Panc1 (cell line): Measurements from ENCODE around the gene PPM1B. TPM values are rescaled to one million over a fixed set of nuclear protein-coding genes. Genes with fewer than 3 reads are reported as not detected.

Experiments
- ATAC-seq: fragments of 200-7000 bp; cut with Tn5 transposase; 2 replicates; pipeline ENCODE4 v1.9.1; 2020; ENCODE audit warnings: mild to moderate bottlenecking, moderate library complexity
- BruUV-seq: library from RNA; stranded (reverse); fragments of 400-500 nt; replicated peaks from 2 replicates; lab custom pipeline; 2021; lab: Mats Ljungman, UMichigan
- CTCF ChIA-PET: fragments of 300-600 bp; sonication (Branson Sonifier 250); formaldehyde crosslinking; loops from one replicate; lab custom pipeline; 2022; ENCODE audit warnings: antibody characterized with exemption; lab: Charles Lee
- POLR2A ChIA-PET: fragments of 300-600 bp; sonication (Branson Sonifier 250); formaldehyde crosslinking; loops from one replicate; lab custom pipeline; 2022; ENCODE audit warnings: antibody characterized with exemption; lab: Charles Lee
- DNase-seq: peaks from one replicate; pipeline ENCODE4 v3.0.0-alpha.2; 2010; ENCODE audit warnings: low read depth, low spot score
- H3K27ac ChIP-seq: 2 replicates; pipeline ENCODE4 v1.5.1; 2011; ENCODE audit warnings: mild to moderate bottlenecking, low read length, inconsistent platforms
- H3K27me3 ChIP-seq: fragments of 200-500 bp; sonication (Bioruptor generic); 2 replicates; pipeline ENCODE4 v1.6.0; 2014; ENCODE audit warnings: low read length, inconsistent platforms; ENCODE audit not compliant: control insufficient read depth, insufficient read depth
- H3K36me3 ChIP-seq: fragments of 200-500 bp; sonication (Bioruptor generic); 2 replicates; pipeline ENCODE4 v1.5.1; 2014; ENCODE audit warnings: inconsistent platforms, mild to moderate bottlenecking, low read length, moderate library complexity; ENCODE audit not compliant: control insufficient read depth, insufficient read depth
- H3K4me1 ChIP-seq: 2 replicates; pipeline ENCODE4 v1.5.1; 2011; ENCODE audit warnings: inconsistent platforms, mild to moderate bottlenecking, low read length, moderate library complexity; ENCODE audit not compliant: control insufficient read depth, insufficient read depth
- H3K4me3 ChIP-seq, 2 experiments: 2 replicates each; pipeline ENCODE4 v1.5.1; 2011 to 2012; ENCODE audit warnings: low read depth in 2 of 2, low read length in 2 of 2, mild to moderate bottlenecking in 2 of 2, inconsistent platforms in 1 of 2, moderate library complexity in 1 of 2
- H3K9me3 ChIP-seq: fragments of 200-500 bp; sonication (Bioruptor generic); 2 replicates; pipeline ENCODE4 v1.5.1; 2014; ENCODE audit warnings: low read depth, mild to moderate bottlenecking, inconsistent platforms, low read length, moderate library complexity; ENCODE audit not compliant: control insufficient read depth, insufficient read depth
- CTCF ChIP-seq: fragments of 450-650 bp; IDR thresholded peaks from 2 replicates; pipeline ENCODE4 v1.5.1; 2017; ENCODE audit warnings: mild to moderate bottlenecking
- POLR2AphosphoS5 ChIP-seq: IDR thresholded peaks from 2 replicates; pipeline ENCODE4 v1.6.1; 2012; ENCODE audit warnings: mild to moderate bottlenecking, low read depth, low read length, moderate library complexity
- REST ChIP-seq, 2 experiments: IDR thresholded peaks; 2 replicates each; pipeline ENCODE4 v1.6.1; 2011 to 2012; ENCODE audit warnings: low read depth in 2 of 2, control low read depth in 1 of 2, low read length in 1 of 2, mild to moderate bottlenecking in 1 of 2, moderate library complexity in 1 of 2; ENCODE audit not compliant: insufficient read depth in 1 of 2
- SIN3A ChIP-seq: IDR thresholded peaks from 2 replicates; pipeline ENCODE4 v1.6.1; 2012; ENCODE audit warnings: low read depth, mild to moderate bottlenecking, low read length, moderate library complexity, borderline replicate concordance; ENCODE audit not compliant: insufficient read depth
- TCF7L2 ChIP-seq: IDR thresholded peaks from 2 replicates; pipeline ENCODE4 v1.6.1; 2011; ENCODE audit warnings: mild to moderate bottlenecking, low read depth, low read length, inconsistent platforms
- in situ Hi-C: cut with HindIII; loops from 2 replicates; pipeline ENCODE4 v1.10.0; 2016; ENCODE audit warnings: low sequenced_read_pairs, low pct_unique_long_range_greater_than_20kb
- intact Hi-C: fragments of 100-400 bp; cut with micrococcal nuclease; formaldehyde crosslinking; loops from one replicate; pipeline ENCODE4 v1.10.0; 2022; ENCODE audit not compliant: unreplicated experiment
- total RNA-seq: library from RNA; stranded (reverse); gene quantifications from one replicate; pipeline ENCODE4 v1.2.1, GENCODE V29; 2021; ENCODE audit not compliant: unreplicated experiment

The PPM1B gene
- total RNA-seq, 1 experiment from 2014 or later = 36.0 TPM

- DNase-seq = no peak
- ChIA-PET POLR2A (no interaction called here), CTCF (no interaction called here)
- BruUV-seq = no TSS peak
- no peak for ATAC-seq
- no peak for TF ChIP-seq POLR2AphosphoS5
- TF ChIP-seq REST (IDR thresholded peaks at IDR 0.05; ENCODE audit: insufficient read depth in 1 of 2, low read depth in 2 of 2, low read length in 1 of 2) = no peak
- no peak for TF ChIP-seq TCF7L2
- TF ChIP-seq CTCF = no peak
- no peak for TF ChIP-seq SIN3A
- no peak overlapping the region for H3K27ac ChIP-seq
- H3K4me3 ChIP-seq = no peak overlapping the region
- no peaks in the 10 kb centered on the region for H3K36me3 ChIP-seq
- H3K27me3 ChIP-seq = no peaks in the 10 kb centered on the region
- H3K4me1 ChIP-seq = no peaks in the 10 kb centered on the region
- H3K9me3 ChIP-seq = no peaks in the 10 kb centered on the region
- intact Hi-C loops (no loop called here), in situ Hi-C loops (no loop called here)
Observed at GRCh38 chr2:44210362-44210761, 41.7 kb downstream of the PPM1B start.

- CTCF ChIA-PET = no interaction called here
- DNase-seq = no peak
- Histone ChIP-seq H3K9me3 (no peaks in the 10 kb centered on the region), H3K36me3 (no peaks in the 10 kb centered on the region), H3K27ac (no peak overlapping the region), H3K4me1 (no peaks in the 10 kb centered on the region), H3K27me3 (no peaks in the 10 kb centered on the region), H3K4me3 (no peak overlapping the region)
- POLR2A ChIA-PET = no interaction called here
- intact Hi-C loops (no loop called here), in situ Hi-C loops (no loop called here)
- no TSS peak for BruUV-seq
- no peak for TF ChIP-seq SIN3A
- TF ChIP-seq CTCF = no peak
- no peak for TF ChIP-seq POLR2AphosphoS5
- TF ChIP-seq REST (IDR thresholded peaks at IDR 0.05; ENCODE audit: insufficient read depth in 1 of 2, low read depth in 2 of 2, low read length in 1 of 2) = no peak
- no peak for TF ChIP-seq TCF7L2
- ATAC-seq = no peak
Observed at GRCh38 chr2:44211183-44211582, 42.5 kb downstream of the PPM1B start.
